Rectal smooth muscle tissue (tissue), 1 donor: ENCODE measurements around the gene NEB.
"Not testable (repeated sequence)": the region's sequence is repeated elsewhere in the genome, so short reads cannot be mapped to it uniquely, and the experiment has no call there.

Source experiments
- H3K27ac ChIP-seq: one replicate; pipeline ENCODE4 v1.7.0; 2013; ENCODE audit warnings: low read depth, low read length, inconsistent platforms
- H3K27me3 ChIP-seq: one replicate; pipeline ENCODE4 v1.7.0; 2013; ENCODE audit warnings: low read length; ENCODE audit not compliant: control insufficient read depth, insufficient read depth
- H3K36me3 ChIP-seq: one replicate; pipeline ENCODE4 v1.7.0; 2013; ENCODE audit warnings: low read length; ENCODE audit not compliant: control insufficient read depth, insufficient read depth
- H3K4me1 ChIP-seq: one replicate; pipeline ENCODE4 v1.7.0; 2013; ENCODE audit warnings: low read length; ENCODE audit not compliant: control insufficient read depth, insufficient read depth
- H3K4me3 ChIP-seq: one replicate; pipeline ENCODE4 v1.7.0; 2013; ENCODE audit warnings: low read length
- H3K9ac ChIP-seq: one replicate; pipeline ENCODE4 v1.7.0; 2013; ENCODE audit warnings: low read length

Gene NEB

DNA sequence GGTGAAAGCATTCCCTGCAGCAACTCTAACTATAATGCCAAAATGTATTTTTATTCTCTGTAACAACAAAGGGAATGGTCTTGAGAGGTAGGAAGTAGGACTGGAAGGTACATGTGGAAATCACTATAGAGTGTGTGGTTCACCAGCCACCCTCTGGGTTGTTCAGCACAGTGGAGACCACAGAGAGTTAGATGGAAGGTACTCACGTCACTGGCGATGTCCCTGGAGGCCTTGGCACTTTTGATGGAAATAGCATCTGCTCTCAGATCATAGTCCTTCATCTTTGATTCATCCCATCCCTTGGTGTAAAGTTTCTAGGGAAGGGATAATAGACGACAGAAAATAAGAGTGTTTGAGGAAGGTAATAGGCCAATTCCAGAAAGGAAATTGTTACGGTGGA is 124.0 kb downstream of the NEB start:
- Histone ChIP-seq H3K9ac (no peak overlapping the region), H3K27ac (no peak overlapping the region), H3K4me1 (no peaks in the 10 kb centered on the region), H3K4me3 (no peak overlapping the region), H3K36me3 (no peaks in the 10 kb centered on the region), H3K27me3 (no peaks in the 10 kb centered on the region)

DNA sequence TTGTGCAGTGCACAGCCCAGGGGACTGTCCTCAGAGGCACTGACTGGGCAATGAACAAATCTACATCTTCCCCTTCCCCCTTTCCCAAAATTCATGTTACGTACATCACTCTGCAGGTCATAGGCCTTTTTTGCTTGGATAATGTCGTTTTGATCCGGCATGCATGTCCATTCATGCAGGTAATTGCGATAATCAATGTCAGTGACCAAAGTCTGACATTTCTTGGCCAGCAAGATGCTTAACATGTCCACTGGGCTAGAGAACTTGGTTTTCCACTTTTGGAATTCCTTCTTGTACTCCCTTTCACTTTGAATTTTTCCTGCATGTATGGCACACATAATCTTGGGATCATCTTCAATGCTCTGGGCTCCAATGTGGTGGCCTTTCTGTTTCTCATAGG is 124.6 kb downstream of the NEB start:
- no peaks in the 10 kb centered on the region for H3K4me1 ChIP-seq
- H3K27ac ChIP-seq: no peak overlapping the region
- no peaks in the 10 kb centered on the region for H3K27me3 ChIP-seq
- H3K9ac ChIP-seq: no peak overlapping the region
- no peak overlapping the region for H3K4me3 ChIP-seq
- no peaks in the 10 kb centered on the region for H3K36me3 ChIP-seq

DNA sequence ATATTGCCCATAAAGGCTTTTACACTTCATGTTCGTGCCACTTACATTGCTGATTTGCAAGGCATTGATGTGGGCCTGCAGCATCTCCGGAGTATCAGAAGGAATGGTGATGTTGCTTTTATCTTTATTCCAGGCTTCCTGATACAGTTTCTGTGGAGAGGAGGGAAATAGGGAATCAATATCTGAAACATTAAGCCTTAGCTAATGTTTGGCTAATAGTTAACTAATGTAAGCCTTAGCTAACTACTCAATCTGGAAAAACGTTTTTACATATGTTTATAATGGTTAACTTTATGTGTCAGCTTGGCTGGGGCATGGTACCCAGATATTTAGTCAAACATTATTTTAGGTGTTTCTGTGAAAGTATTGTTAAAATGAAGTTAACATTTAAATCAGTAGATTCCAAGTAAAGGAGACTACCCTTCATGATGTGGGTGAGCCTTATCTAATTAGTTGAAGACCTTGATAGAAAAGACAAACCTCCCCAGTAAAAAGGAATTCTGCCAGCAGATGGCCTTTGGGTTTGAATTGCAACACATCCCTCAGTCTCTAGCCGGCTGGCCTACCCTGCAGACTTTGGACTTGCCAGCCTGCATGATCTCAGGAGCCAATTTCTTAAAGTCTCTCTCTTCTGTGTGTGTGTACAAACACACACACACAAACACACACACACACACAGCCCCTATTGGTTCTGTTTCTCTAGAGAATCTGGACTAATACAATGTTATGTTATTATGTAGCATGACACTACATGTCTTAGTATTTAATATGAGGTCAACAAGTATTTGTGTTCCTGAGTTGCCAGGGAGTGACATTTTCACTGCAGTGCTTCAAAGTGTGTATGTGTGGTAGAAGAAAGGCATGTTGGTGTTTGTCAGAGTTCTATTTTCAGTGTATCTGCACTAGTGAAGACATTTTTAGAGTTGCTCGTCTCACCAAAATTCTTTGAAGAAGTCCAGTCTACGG is 126.5 kb downstream of the NEB start:
- H3K27ac ChIP-seq, H3K4me3 ChIP-seq, H3K27me3 ChIP-seq, H3K36me3 ChIP-seq, H3K9ac ChIP-seq, H3K4me1 ChIP-seq: not testable (repeated sequence)

- H3K27me3 ChIP-seq, H3K9ac ChIP-seq, H3K4me3 ChIP-seq, H3K4me1 ChIP-seq, H3K36me3 ChIP-seq, H3K27ac ChIP-seq: not testable (repeated sequence)
Measured at GRCh38 chr2:151603530-151603929, 130.7 kb downstream of the NEB start.

DNA sequence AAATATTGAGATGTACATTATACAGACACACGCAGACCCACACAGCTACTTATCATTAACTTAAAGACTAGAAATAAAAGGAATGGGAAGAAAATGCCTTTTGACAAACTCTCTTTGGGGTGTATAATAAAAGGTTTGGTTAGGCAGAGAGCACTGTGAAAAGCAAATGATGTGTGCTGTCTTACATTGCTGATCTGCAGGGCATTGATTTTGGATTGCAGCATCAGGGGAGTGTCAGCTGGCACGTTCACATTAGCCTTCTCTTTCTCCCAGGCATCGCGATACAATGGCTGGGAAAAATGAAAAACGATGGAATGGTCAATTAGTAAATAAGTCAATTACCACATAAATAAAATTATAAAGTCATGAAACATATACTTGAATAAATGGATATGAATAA is 131.9 kb downstream of the NEB start:
- not testable (repeated sequence) for H3K4me3 ChIP-seq, H3K27ac ChIP-seq, H3K9ac ChIP-seq, H3K4me1 ChIP-seq, H3K27me3 ChIP-seq, H3K36me3 ChIP-seq

DNA sequence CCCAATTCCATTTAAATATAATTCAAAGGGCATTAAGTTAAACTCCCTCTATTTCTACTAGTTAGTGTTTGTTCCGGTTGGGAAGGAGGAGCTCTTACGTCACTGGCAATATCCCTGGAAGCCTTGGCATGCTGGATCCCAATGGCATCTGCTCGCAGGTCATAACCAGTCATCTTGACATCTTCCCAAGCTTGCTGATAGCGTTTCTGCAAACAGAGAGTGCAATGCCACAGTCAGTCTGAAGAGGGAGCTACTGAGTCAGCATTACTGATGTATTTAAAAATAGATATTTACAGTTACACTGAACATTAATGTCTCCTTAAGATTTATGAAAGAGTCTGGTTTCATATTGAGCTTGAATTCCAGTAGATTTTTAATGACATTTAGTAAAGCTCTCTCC is 132.5 kb downstream of the NEB start:
- H3K4me3 ChIP-seq, H3K36me3 ChIP-seq, H3K4me1 ChIP-seq, H3K27ac ChIP-seq, H3K27me3 ChIP-seq, H3K9ac ChIP-seq: not testable (repeated sequence)

- not testable (repeated sequence) for H3K36me3 ChIP-seq, H3K4me3 ChIP-seq, H3K4me1 ChIP-seq, H3K27me3 ChIP-seq, H3K9ac ChIP-seq, H3K27ac ChIP-seq
Measured at GRCh38 chr2:151596903-151597608, 137.2 kb downstream of the NEB start.

- not testable (repeated sequence) for H3K4me1 ChIP-seq, H3K4me3 ChIP-seq, H3K9ac ChIP-seq, H3K36me3 ChIP-seq, H3K27ac ChIP-seq, H3K27me3 ChIP-seq
Measured at GRCh38 chr2:151591908-151592255, 142.4 kb downstream of the NEB start.

GRCh38 chr2:151591250-151591907 is 142.9 kb downstream of the NEB start:
- not testable (repeated sequence) for H3K9ac ChIP-seq, H3K36me3 ChIP-seq, H3K27ac ChIP-seq, H3K4me3 ChIP-seq, H3K27me3 ChIP-seq, H3K4me1 ChIP-seq

- not testable (repeated sequence) for H3K4me1 ChIP-seq, H3K4me3 ChIP-seq, H3K9ac ChIP-seq, H3K36me3 ChIP-seq, H3K27ac ChIP-seq, H3K27me3 ChIP-seq
Measured at GRCh38 chr2:151581300-151581699, 153.0 kb downstream of the NEB start.

DNA sequence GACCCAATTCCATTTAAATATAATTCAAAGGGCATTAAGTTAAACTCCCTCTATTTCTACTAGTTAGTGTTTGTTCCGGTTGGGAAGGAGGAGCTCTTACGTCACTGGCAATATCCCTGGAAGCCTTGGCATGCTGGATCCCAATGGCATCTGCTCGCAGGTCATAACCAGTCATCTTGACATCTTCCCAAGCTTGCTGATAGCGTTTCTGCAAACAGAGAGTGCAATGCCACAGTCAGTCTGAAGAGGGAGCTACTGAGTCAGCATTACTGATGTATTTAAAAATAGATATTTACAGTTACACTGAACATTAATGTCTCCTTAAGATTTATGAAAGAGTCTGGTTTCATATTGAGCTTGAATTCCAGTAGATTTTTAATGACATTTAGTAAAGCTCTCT is 153.6 kb downstream of the NEB start:
- not testable (repeated sequence) for H3K27me3 ChIP-seq, H3K9ac ChIP-seq, H3K4me3 ChIP-seq, H3K4me1 ChIP-seq, H3K27ac ChIP-seq, H3K36me3 ChIP-seq

GRCh38 chr2:151577116-151577515 is 157.2 kb downstream of the NEB start:
- no peak overlapping the region for H3K27ac ChIP-seq
- H3K9ac ChIP-seq: no peak overlapping the region
- no peaks in the 10 kb centered on the region for H3K4me1 ChIP-seq
- no peaks in the 10 kb centered on the region for H3K36me3 ChIP-seq
- no peaks in the 10 kb centered on the region for H3K27me3 ChIP-seq
- no peak overlapping the region for H3K4me3 ChIP-seq
